Measurements from ENCODE around the gene TOMM34.

DNA sequence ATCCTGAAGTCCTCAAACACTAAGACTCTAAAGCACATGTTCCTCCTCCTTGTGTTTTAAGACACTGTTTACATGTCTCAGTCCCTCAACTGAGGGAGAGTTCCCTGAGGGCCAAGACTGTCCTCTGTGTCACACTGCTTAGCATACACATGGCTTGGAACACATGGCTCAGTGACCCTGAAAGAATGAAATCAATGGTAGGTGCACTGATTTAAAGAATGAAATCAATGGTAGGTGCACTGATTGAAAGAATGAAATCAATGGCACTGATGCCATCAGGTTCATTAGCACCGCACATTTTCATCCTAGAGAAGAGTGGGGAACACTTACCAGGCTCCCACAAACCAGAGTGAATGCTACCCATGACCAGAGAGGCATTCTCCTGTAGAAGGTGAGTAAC is 9.8 kb downstream of the TOMM34 start:
- TF ChIP-seq, protein P1, sequence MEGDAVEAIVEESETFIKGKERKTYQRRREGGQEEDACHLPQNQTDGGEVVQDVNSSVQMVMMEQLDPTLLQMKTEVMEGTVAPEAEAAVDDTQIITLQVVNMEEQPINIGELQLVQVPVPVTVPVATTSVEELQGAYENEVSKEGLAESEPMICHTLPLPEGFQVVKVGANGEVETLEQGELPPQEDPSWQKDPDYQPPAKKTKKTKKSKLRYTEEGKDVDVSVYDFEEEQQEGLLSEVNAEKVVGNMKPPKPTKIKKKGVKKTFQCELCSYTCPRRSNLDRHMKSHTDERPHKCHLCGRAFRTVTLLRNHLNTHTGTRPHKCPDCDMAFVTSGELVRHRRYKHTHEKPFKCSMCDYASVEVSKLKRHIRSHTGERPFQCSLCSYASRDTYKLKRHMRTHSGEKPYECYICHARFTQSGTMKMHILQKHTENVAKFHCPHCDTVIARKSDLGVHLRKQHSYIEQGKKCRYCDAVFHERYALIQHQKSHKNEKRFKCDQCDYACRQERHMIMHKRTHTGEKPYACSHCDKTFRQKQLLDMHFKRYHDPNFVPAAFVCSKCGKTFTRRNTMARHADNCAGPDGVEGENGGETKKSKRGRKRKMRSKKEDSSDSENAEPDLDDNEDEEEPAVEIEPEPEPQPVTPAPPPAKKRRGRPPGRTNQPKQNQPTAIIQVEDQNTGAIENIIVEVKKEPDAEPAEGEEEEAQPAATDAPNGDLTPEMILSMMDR (IDR thresholded peaks at IDR 0.05), result no peak
- TF ChIP-seq POLR2A (IDR thresholded peaks at IDR 0.05; ENCODE audit: low read depth) (no peak), EP300 (IDR thresholded peaks at IDR 0.05) (no peak)
